Tibial nerve (tissue), 4 donors: ENCODE results near the gene CMPK2. TPM values are rescaled to one million over a fixed set of nuclear protein-coding genes. Genes with fewer than 3 reads are reported as not detected.

ENCODE experiments used
- DNase-seq, 2 donors: peaks; one replicate each; pipeline ENCODE4 v3.0.0-alpha.2; 2019; ENCODE audit warnings: low spot score in 2 of 2
- H3K27ac ChIP-seq, 4 donors: fragments of 200-600 bp; sonication (generic) in 3 of 4; one replicate each; pipeline ENCODE4 v1.5.1; 2017 to 2019; ENCODE audit warnings: mild to moderate bottlenecking in 1 of 4
- H3K27me3 ChIP-seq, 2 donors: fragments of 200-600 bp; sonication (generic) in 1 of 2; one replicate each; pipeline versions ENCODE4 v1.5.1 to v1.6.0; 2017 to 2019
- H3K36me3 ChIP-seq, 3 donors: fragments of 200-600 bp; sonication (generic); one replicate each; pipeline ENCODE4 v1.5.1; 2018 to 2019
- H3K4me1 ChIP-seq, 4 donors: fragments of 200-600 bp; sonication (generic) in 3 of 4; one replicate each; pipeline ENCODE4 v1.5.1; 2017 to 2019
- H3K4me3 ChIP-seq, 4 donors: fragments of 200-600 bp; sonication (generic) in 3 of 4; one replicate each; pipeline ENCODE4 v1.5.1; 2017 to 2019; ENCODE audit warnings: mild to moderate bottlenecking in 1 of 4, moderate library complexity in 1 of 4
- H3K9me3 ChIP-seq, 4 donors: fragments of 200-600 bp; sonication (generic) in 3 of 4; one replicate each; pipeline ENCODE4 v1.5.1; 2017 to 2019
- CTCF ChIP-seq, 5 experiments: fragments of 200-600 bp in 3 of 5; fragments of 450-650 bp in 2 of 5; sonication (generic) in 3 of 5; IDR thresholded peaks; one replicate each; pipeline ENCODE4 v1.5.1; 2016 to 2019; ENCODE audit warnings: antibody characterized with exemption in 5 of 5, mild to moderate bottlenecking in 3 of 5, moderate library complexity in 2 of 5
- EP300 ChIP-seq, 2 donors: sonication (generic); formaldehyde crosslinking; IDR thresholded peaks; one replicate each; pipeline ENCODE4 v1.6.1; 2017; ENCODE audit warnings: antibody characterized with exemption in 2 of 2, mild to moderate bottlenecking in 1 of 2
- POLR2A ChIP-seq, 2 donors: fragments of 450-650 bp; IDR thresholded peaks; one replicate each; pipeline ENCODE4 v1.6.1; 2017; ENCODE audit warnings: antibody characterized with exemption in 2 of 2, mild to moderate bottlenecking in 2 of 2, moderate library complexity in 2 of 2
- WGBS, 2 donors: methylation state at CpG; one replicate each; pipeline ENCODE4 v1.1.5; 2018; 5-methylcytosine and 5-hydroxymethylcytosine counted together
- total RNA-seq, 4 donors: library from RNA; depleted of rRNA; stranded (reverse); fragments of >200 nt; gene quantifications; one replicate each; pipeline ENCODE4 v1.1.0, GENCODE V29; 2016

Gene CMPK2
- total RNA-seq, 4 donors from 2014 or later, result 4.5 to 11.4 (median 7.4) TPM

GRCh38 chr2:6872394-6872793 lies 6.7 kb upstream of the CMPK2 start:
- Histone ChIP-seq H3K4me3 (no peak overlapping the region), H3K4me1 (peaks cover 0 to 8% (median 2%) of the 10 kb centered on the region in 4 donors), H3K27ac (no peak overlapping the region), H3K36me3 (no peaks in the 10 kb centered on the region), H3K9me3 (no peaks in the 10 kb centered on the region), H3K27me3 (no peaks in the 10 kb centered on the region)
- 74 to 85% methylated on average over 2 of the region's 2 CpGs for WGBS, 2 donors
- no peak for DNase-seq
- TF ChIP-seq EP300 (IDR thresholded peaks at IDR 0.05) (no peak), POLR2A (IDR thresholded peaks at IDR 0.05) (no peak), CTCF (IDR thresholded peaks at IDR 0.05) (no peak)

GRCh38 chr2:6866982-6867381 lies 1.3 kb upstream of the CMPK2 start:
- no peak overlapping the region for H3K27ac ChIP-seq
- no peaks in the 10 kb centered on the region for H3K9me3 ChIP-seq
- H3K4me3 ChIP-seq, result no peak overlapping the region
- TF ChIP-seq CTCF (IDR thresholded peaks at IDR 0.05), result no peak
- TF ChIP-seq POLR2A (IDR thresholded peaks at IDR 0.05), result no peak
- no peak for TF ChIP-seq EP300 (IDR thresholded peaks at IDR 0.05)
- WGBS, 2 donors, result 90 to 92% methylated on average over 7 of the region's 7 CpGs
- no peak for DNase-seq
- peaks cover 0 to 18% (median 5%) of the 10 kb centered on the region in 4 donors for H3K4me1 ChIP-seq
- H3K36me3 ChIP-seq, result no peaks in the 10 kb centered on the region
- no peaks in the 10 kb centered on the region for H3K27me3 ChIP-seq

- DNase-seq, result no peak
- Histone ChIP-seq H3K4me1 (peaks cover 0 to 18% (median 5%) of the 10 kb centered on the region in 4 donors), H3K9me3 (no peaks in the 10 kb centered on the region), H3K27ac (peak overlapping the region in 3 of 4 donors; percentile 77 to 85 (median 85)), H3K36me3 (peaks cover 0 to 7% (median 0%) of the 10 kb centered on the region in 3 donors), H3K4me3 (peak overlapping the region; percentile 47 to 84 (median 78)), H3K27me3 (no peaks in the 10 kb centered on the region)
- WGBS, 2 donors, result 18 to 21% methylated on average over 9 of the region's 9 CpGs
- TF ChIP-seq CTCF (IDR thresholded peaks at IDR 0.05) (peak in 2 of 5 experiments; percentile 25 to 36), POLR2A (IDR thresholded peaks at IDR 0.05) (no peak)
These were observed 566 bp upstream of the CMPK2 start for GRCh38 chr2:6866275-6866671.

- no peak for DNase-seq
- WGBS, 2 donors, result 7 to 28% methylated on average over 7 to 10 of the region's 37 CpGs
- peaks cover 0 to 18% (median 5%) of the 10 kb centered on the region in 4 donors for H3K4me1 ChIP-seq
These were observed 773 bp downstream of the CMPK2 start for GRCh38 chr2:6864923-6865345.

More at GRCh38 chr2:6864923-6865345, 773 bp downstream of the CMPK2 start:
- Histone ChIP-seq H3K36me3 (peaks cover 0 to 20% (median 0%) of the 10 kb centered on the region in 3 donors), H3K4me3 (peak overlapping the region; percentile 47 to 84 (median 78)), H3K9me3 (no peaks in the 10 kb centered on the region), H3K27me3 (no peaks in the 10 kb centered on the region), H3K27ac (peak overlapping the region in 3 of 4 donors; percentile 19 to 85 (median 77))
- TF ChIP-seq CTCF (IDR thresholded peaks at IDR 0.05) (no peak), POLR2A (IDR thresholded peaks at IDR 0.05) (no peak), EP300 (IDR thresholded peaks at IDR 0.05) (no peak)
